ENCODE data around the gene NRAP.

GRCh38 chr10:113618338-113618737 lies 45.5 kb downstream of the NRAP start:
- TF ChIP-seq POLR2A (IDR thresholded peaks at IDR 0.05; ENCODE audit: low read depth, low read length) (no peak), POLR2AphosphoS5 (IDR thresholded peaks at IDR 0.05; ENCODE audit: low read depth, low read length) (no peak), POU2F2 (IDR thresholded peaks at IDR 0.05; ENCODE audit: low read depth, low read length) (no peak)
